ENCODE results near the gene PJA2.

PJA2 gene

DNA sequence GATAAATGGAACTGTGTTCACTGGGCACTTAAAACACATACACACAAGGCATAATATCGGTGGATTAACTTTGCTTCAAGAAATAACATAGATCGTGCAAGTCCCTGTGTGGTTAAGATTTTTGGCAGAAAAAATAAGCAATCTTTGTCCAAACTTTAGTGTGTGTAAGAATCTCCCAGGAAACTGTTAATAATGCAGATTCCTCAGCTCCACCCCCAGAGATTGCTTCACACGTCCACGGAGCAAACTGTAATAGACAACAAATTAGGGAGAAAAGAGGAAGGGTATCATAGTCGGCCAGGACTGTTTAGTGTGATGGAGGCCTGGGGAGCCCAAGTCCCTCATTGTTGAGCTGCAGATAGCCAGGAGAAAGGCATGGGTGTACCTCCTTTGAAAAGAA is 84.8 kb downstream of the PJA2 start:
- TF ChIP-seq, protein P1, sequence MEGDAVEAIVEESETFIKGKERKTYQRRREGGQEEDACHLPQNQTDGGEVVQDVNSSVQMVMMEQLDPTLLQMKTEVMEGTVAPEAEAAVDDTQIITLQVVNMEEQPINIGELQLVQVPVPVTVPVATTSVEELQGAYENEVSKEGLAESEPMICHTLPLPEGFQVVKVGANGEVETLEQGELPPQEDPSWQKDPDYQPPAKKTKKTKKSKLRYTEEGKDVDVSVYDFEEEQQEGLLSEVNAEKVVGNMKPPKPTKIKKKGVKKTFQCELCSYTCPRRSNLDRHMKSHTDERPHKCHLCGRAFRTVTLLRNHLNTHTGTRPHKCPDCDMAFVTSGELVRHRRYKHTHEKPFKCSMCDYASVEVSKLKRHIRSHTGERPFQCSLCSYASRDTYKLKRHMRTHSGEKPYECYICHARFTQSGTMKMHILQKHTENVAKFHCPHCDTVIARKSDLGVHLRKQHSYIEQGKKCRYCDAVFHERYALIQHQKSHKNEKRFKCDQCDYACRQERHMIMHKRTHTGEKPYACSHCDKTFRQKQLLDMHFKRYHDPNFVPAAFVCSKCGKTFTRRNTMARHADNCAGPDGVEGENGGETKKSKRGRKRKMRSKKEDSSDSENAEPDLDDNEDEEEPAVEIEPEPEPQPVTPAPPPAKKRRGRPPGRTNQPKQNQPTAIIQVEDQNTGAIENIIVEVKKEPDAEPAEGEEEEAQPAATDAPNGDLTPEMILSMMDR (IDR thresholded peaks at IDR 0.05; ENCODE audit: low read depth, low read length) = no peak
- no peak for DNase-seq (ENCODE audit: extremely low read depth, low read depth)

DNA sequence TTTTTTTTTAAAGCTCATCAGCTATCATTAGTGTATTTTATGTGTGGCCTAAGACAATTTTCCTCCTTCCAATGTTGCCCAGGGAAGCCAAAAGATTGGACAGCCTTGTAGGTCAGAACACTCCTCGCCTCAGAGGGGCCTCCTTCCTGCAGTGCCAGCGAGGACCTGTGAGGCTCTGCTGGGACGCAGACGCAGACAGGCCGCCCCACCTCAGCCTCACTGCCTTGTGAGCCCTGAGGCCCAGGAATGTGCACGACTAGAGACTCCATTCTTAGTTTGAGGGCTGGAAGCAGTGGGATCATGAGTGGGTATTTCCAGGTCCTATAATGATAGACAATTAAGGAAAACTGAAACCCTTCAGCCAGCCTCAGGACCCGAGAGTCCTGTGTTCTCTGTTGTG is 85.4 kb downstream of the PJA2 start:
- TF ChIP-seq, protein P1 (IDR thresholded peaks at IDR 0.05; ENCODE audit: low read depth, low read length) = no peak
- DNase-seq (ENCODE audit: extremely low read depth, low read depth) = no peak

DNA sequence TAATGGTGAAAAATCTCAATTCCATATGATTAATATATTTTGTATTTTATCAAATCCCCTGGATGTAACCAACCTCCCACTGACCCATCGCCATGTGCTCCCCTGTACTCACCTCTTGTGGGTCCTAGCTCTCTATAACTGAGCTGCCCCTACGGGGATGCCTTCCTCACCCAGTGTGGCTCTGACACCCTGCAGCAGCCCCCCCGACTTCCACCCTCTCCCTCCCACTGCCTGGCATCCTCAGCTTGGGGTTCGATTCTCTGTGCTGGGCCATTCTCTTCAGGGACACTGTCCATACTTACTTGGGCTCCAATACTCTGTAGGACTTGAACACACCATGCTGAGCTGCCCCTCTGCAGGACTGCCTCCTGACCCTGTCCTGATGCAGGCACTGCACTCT is 87.1 kb downstream of the PJA2 start:
- TF ChIP-seq, protein P1 (IDR thresholded peaks at IDR 0.05; ENCODE audit: low read depth, low read length) = no peak

DNA sequence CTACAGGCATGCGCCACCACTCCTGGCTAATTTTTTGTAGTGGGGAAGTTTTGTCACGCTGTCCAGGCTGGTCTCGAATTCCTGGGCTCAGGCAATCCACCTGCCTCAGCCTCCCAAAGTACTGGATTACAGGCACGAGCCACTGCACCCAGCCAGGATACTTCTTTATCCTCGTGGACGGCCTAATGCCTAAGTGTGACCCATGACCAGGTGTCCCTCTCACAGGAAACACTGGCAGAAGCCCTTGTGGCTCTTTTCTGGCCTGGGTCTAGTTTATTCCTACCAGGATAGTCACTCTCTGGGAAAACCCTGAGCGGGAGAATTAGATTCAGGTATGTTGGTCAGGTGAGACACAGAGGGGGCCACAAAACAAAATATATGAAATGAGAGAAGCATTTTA is 90.4 kb downstream of the PJA2 start:
- TF ChIP-seq, protein P1 (IDR thresholded peaks at IDR 0.05; ENCODE audit: low read depth, low read length) = no peak
- DNase-seq (ENCODE audit: extremely low read depth, low read depth) = no peak

More for the DNA sequence above, 87.1 kb downstream of the PJA2 start:
- DNase-seq (ENCODE audit: extremely low read depth, low read depth) = no peak

DNA sequence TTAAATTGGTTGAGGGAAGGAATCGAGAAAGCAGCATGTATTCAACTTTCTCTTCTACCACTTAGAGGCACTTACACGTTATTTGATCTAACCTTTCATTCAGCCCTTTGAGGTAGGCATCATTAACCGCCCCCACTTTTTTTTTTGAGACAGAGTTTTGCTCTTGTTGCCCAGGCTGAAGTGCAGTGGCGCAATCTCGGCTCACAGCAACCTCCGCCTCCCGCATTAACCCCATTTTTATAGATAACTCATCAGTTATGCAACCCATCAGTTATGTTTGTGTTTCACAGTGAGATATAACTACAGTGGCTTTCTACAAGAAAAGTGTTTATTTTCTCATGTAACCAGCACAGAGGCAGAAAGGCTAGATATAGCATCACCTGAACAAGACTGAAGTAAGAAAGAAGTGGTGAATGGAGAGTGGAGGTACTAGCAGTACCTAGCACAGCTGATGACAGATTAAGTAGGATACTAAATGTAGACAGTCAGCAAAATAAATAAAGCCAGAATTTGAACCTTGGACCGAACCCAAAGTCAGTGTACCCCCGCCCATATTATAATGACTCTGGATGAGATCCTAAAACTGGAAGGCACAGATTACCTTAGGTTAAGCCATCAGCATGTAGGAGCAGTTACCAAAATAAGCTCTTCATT is 91.2 kb downstream of the PJA2 start:
- no peak for DNase-seq (ENCODE audit: extremely low read depth, low read depth)
- TF ChIP-seq, protein P1 (IDR thresholded peaks at IDR 0.05; ENCODE audit: low read depth, low read length) = no peak

DNA sequence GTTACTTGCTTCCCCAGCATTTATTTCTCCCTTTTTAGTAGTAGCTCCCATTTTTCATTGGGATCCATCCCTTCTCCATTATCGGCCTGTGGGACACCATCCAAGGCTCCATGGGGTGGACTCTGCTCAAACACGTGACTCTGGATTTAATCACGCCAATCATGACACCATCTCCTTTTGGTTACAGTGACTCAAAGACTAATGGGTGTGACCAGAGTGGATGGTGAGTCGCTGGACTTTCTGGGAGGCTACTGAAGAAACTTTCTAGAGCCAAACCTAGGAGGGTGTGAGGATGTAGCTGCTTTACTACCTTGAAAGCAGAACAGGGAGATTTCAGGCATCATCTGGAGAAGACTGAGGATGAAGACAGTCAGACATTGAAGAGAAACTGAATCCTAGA is 93.1 kb downstream of the PJA2 start:
- TF ChIP-seq, protein P1 (IDR thresholded peaks at IDR 0.05; ENCODE audit: low read depth, low read length) = no peak
- no peak for DNase-seq (ENCODE audit: extremely low read depth, low read depth)

DNA sequence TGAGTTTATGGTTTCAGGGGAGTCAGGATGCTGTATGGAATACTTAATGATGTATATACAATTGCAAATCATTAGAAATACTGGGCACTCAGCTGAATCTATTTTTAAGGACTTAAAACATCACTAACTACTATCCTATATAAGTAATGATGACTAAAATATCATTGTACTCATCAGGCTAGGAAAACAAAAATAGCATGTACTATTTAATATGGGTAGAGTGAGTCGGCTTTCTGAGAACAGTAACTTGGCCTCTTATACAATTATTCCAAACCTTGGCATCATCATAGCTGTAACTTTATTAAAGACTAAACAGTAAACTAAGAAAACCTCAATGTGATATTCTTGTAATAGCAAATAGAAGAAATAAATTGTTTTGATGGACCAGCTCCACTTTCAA is 94.5 kb downstream of the PJA2 start:
- TF ChIP-seq, protein P1 (IDR thresholded peaks at IDR 0.05; ENCODE audit: low read depth, low read length) = no peak

More for the DNA sequence above, 94.5 kb downstream of the PJA2 start:
- DNase-seq (ENCODE audit: extremely low read depth, low read depth) = no peak
